ENCODE measurements around the gene ATP6AP2.
A peak's percentile ranks its signal among the peaks of the same experiment; 100 is the strongest.

- TF ChIP-seq CTCF (IDR thresholded peaks at IDR 0.05): peak; percentile 40; the same call in 1 of the 2 replicates
- no peak for TF ChIP-seq FOXP1 (CRISPR knock-in tag; IDR thresholded peaks at IDR 0.05; ENCODE audit: borderline replicate concordance)
- TF ChIP-seq MYBL2 (CRISPR knock-in tag; IDR thresholded peaks at IDR 0.05): no peak
- TF ChIP-seq ZNF512 (CRISPR knock-in tag; IDR thresholded peaks at IDR 0.05; ENCODE audit: borderline replicate concordance): no peak
- TF ChIP-seq ZNF121 (CRISPR knock-in tag; IDR thresholded peaks at IDR 0.05): no peak
- TF ChIP-seq AFF4 (CRISPR knock-in tag; IDR thresholded peaks at IDR 0.05; ENCODE audit: borderline replicate concordance): no peak
- TF ChIP-seq ZNF232 (CRISPR knock-in tag; IDR thresholded peaks at IDR 0.05): no peak
- no peak for TF ChIP-seq ELF4 (CRISPR knock-in tag; IDR thresholded peaks at IDR 0.05; ENCODE audit: low read depth)
- no peak for TF ChIP-seq IRF1 (CRISPR knock-in tag; IDR thresholded peaks at IDR 0.05)
- no peak for TF ChIP-seq NFYB (CRISPR knock-in tag; conservative IDR thresholded peaks at IDR 0.05; ENCODE audit: low read depth)
- no peak for TF ChIP-seq ESRRA (CRISPR knock-in tag; IDR thresholded peaks at IDR 0.05; ENCODE audit: borderline replicate concordance)
- TF ChIP-seq CREB1 (CRISPR knock-in tag; IDR thresholded peaks at IDR 0.05): no peak
- TF ChIP-seq ZNF263 (CRISPR knock-in tag; IDR thresholded peaks at IDR 0.05; ENCODE audit: low read depth): no peak
These were observed 37.0 kb upstream of the ATP6AP2 start for GRCh38 chrX:40543661-40544328.
